ENCODE measurements around the gene SEMA4F.

- TF ChIP-seq REST (IDR thresholded peaks at IDR 0.05; ENCODE audit: insufficient replicate concordance, low read depth) (no peak), POLR2AphosphoS5 (IDR thresholded peaks at IDR 0.05; ENCODE audit: low read depth) (peak; percentile 92), GABPA (IDR thresholded peaks at IDR 0.05; ENCODE audit: low read depth) (0 out of 2 replicates have a peak, but pooled peaks have one; percentile 21), SPI1 (IDR thresholded peaks at IDR 0.05; ENCODE audit: borderline replicate concordance, low read depth) (no peak)
- TF ChIP-seq, protein P1, sequence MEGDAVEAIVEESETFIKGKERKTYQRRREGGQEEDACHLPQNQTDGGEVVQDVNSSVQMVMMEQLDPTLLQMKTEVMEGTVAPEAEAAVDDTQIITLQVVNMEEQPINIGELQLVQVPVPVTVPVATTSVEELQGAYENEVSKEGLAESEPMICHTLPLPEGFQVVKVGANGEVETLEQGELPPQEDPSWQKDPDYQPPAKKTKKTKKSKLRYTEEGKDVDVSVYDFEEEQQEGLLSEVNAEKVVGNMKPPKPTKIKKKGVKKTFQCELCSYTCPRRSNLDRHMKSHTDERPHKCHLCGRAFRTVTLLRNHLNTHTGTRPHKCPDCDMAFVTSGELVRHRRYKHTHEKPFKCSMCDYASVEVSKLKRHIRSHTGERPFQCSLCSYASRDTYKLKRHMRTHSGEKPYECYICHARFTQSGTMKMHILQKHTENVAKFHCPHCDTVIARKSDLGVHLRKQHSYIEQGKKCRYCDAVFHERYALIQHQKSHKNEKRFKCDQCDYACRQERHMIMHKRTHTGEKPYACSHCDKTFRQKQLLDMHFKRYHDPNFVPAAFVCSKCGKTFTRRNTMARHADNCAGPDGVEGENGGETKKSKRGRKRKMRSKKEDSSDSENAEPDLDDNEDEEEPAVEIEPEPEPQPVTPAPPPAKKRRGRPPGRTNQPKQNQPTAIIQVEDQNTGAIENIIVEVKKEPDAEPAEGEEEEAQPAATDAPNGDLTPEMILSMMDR (IDR thresholded peaks at IDR 0.05; ENCODE audit: insufficient read depth, low read length): no peak
These were observed 54.8 kb downstream of the SEMA4F start for GRCh38 chr2:74708883-74709282.
